Colonic mucosa (tissue), 4 donors: Measurements from ENCODE around the gene SPR. TPM values are rescaled to one million over a fixed set of nuclear protein-coding genes. Genes with fewer than 3 reads are reported as not detected.
"Not testable (repeated sequence)": the region's sequence is repeated elsewhere in the genome, so short reads cannot be mapped to it uniquely, and the experiment has no call there.

Source experiments
- DNase-seq: peaks from one replicate; pipeline ENCODE4 v3.0.0-alpha.2; 2020
- H3K27ac ChIP-seq: fragments of 200-600 bp; one replicate; pipeline ENCODE4 v1.8.0; 2021
- H3K27me3 ChIP-seq: fragments of 200-600 bp; one replicate; pipeline ENCODE4 v1.8.0; 2021
- H3K36me3 ChIP-seq: fragments of 200-600 bp; one replicate; pipeline ENCODE4 v1.8.0; 2021
- H3K4me1 ChIP-seq: fragments of 200-600 bp; one replicate; pipeline ENCODE4 v1.8.0; 2021; ENCODE audit warnings: mild to moderate bottlenecking
- H3K4me3 ChIP-seq: fragments of 200-600 bp; one replicate; pipeline ENCODE4 v1.8.0; 2021
- H3K9ac ChIP-seq, 2 donors: one replicate each; pipeline ENCODE4 v1.7.0; 2013; ENCODE audit warnings: control low read depth in 2 of 2, low read depth in 2 of 2, low read length in 2 of 2
- H3K9me3 ChIP-seq: fragments of 200-600 bp; one replicate; pipeline ENCODE4 v1.8.0; 2021
- CTCF ChIP-seq: fragments of 200-600 bp; IDR thresholded peaks from one replicate; pipeline ENCODE4 v1.8.0; 2022; ENCODE audit warnings: antibody characterized with exemption, mild to moderate bottlenecking
- intact Hi-C: fragments of 100-400 bp; cut with DNase I; formaldehyde crosslinking; loops from one replicate; pipeline ENCODE4 v1.14.1; 2022
- total RNA-seq, 2 donors: library from RNA; stranded (reverse); fragmentation: NEBNext Ultra II Directional in 1 of 2; extraction: Animal tissue kit (Norgen Biotek cat#: 25700) in 1 of 2; gene quantifications; one replicate each; pipeline ENCODE4 v1.2.1, GENCODE V29; 2021
- donor health status: healthy.
- donor health status: DM: no; HTN: no; CAD: no.
- donor health status: DM: no; HTN: no; CAD: no.

Gene SPR
- total RNA-seq, 2 donors from 2014 or later, result 79.6 to 129 TPM

GRCh38 chr2:72900191-72900825, 13.1 kb downstream of the SPR start:
- DNase-seq, result no peak
- no peak for TF ChIP-seq CTCF
- Histone ChIP-seq H3K9ac (no peak overlapping the region), H3K4me1 (peaks cover 4% of the 10 kb centered on the region), H3K27ac (no peak overlapping the region), H3K4me3 (no peak overlapping the region), H3K9me3 (no peaks in the 10 kb centered on the region), H3K36me3 (no peaks in the 10 kb centered on the region), H3K27me3 (no peaks in the 10 kb centered on the region)
- intact Hi-C loops, result no loop called here

GRCh38 chr2:72901426-72901825, 14.2 kb downstream of the SPR start:
- H3K27me3 ChIP-seq, result no peaks in the 10 kb centered on the region
- DNase-seq, result no peak
- TF ChIP-seq CTCF, result no peak

GRCh38 chr2:72907369-72907768, 20.2 kb downstream of the SPR start:
- H3K9me3 ChIP-seq, H3K27ac ChIP-seq, H3K4me3 ChIP-seq, H3K36me3 ChIP-seq, H3K4me1 ChIP-seq, intact Hi-C loops, H3K9ac ChIP-seq, DNase-seq: not testable (repeated sequence)
- peaks cover 15% of the 10 kb centered on the region for H3K27me3 ChIP-seq

More at GRCh38 chr2:72901426-72901825, 14.2 kb downstream of the SPR start:
- intact Hi-C loops, result no loop called here
- H3K4me3 ChIP-seq, result no peak overlapping the region
- no peaks in the 10 kb centered on the region for H3K36me3 ChIP-seq
- no peak overlapping the region for H3K9ac ChIP-seq
- H3K9me3 ChIP-seq, result no peaks in the 10 kb centered on the region
- H3K27ac ChIP-seq, result no peak overlapping the region
- no peaks in the 10 kb centered on the region for H3K4me1 ChIP-seq

GRCh38 chr2:72908741-72909140, 21.5 kb downstream of the SPR start:
- H3K9ac ChIP-seq, result no peak overlapping the region
- no peak overlapping the region for H3K4me3 ChIP-seq
- peaks cover 29% of the 10 kb centered on the region for H3K27me3 ChIP-seq
- H3K27ac ChIP-seq, result no peak overlapping the region
- no peak for DNase-seq
- no peaks in the 10 kb centered on the region for H3K36me3 ChIP-seq
- TF ChIP-seq CTCF, result no peak
- intact Hi-C loops, result no loop called here
- H3K4me1 ChIP-seq, result no peaks in the 10 kb centered on the region
- no peaks in the 10 kb centered on the region for H3K9me3 ChIP-seq

- intact Hi-C loops, result no loop called here
- Histone ChIP-seq H3K9ac (no peak overlapping the region), H3K9me3 (no peaks in the 10 kb centered on the region), H3K4me3 (no peak overlapping the region), H3K27ac (no peak overlapping the region), H3K27me3 (peaks cover 54% of the 10 kb centered on the region), H3K36me3 (no peaks in the 10 kb centered on the region), H3K4me1 (peaks cover 11% of the 10 kb centered on the region)
- no peak for DNase-seq
- TF ChIP-seq CTCF, result no peak
Observed at GRCh38 chr2:72911256-72911655, 24.0 kb downstream of the SPR start.

GRCh38 chr2:72913486-72914205, 26.4 kb downstream of the SPR start:
- no peak for TF ChIP-seq CTCF
- peaks cover 72% of the 10 kb centered on the region for H3K27me3 ChIP-seq
- no peak for DNase-seq
- H3K4me3 ChIP-seq, result no peak overlapping the region
- no peak overlapping the region for H3K9ac ChIP-seq
- no peaks in the 10 kb centered on the region for H3K9me3 ChIP-seq
- H3K27ac ChIP-seq, result no peak overlapping the region
- intact Hi-C loops, result no loop called here
- H3K36me3 ChIP-seq, result no peaks in the 10 kb centered on the region
- H3K4me1 ChIP-seq, result peaks cover 23% of the 10 kb centered on the region
